HG03460 (cell line): Measurements from ENCODE around the gene ANO1.

Experiments used
- ATAC-seq: cut with Tn5 transposase; IDR thresholded peaks from one replicate; pipeline ENCODE4 v1.9.1; 2021; ENCODE audit not compliant: unreplicated experiment

ANO1 gene

DNA sequence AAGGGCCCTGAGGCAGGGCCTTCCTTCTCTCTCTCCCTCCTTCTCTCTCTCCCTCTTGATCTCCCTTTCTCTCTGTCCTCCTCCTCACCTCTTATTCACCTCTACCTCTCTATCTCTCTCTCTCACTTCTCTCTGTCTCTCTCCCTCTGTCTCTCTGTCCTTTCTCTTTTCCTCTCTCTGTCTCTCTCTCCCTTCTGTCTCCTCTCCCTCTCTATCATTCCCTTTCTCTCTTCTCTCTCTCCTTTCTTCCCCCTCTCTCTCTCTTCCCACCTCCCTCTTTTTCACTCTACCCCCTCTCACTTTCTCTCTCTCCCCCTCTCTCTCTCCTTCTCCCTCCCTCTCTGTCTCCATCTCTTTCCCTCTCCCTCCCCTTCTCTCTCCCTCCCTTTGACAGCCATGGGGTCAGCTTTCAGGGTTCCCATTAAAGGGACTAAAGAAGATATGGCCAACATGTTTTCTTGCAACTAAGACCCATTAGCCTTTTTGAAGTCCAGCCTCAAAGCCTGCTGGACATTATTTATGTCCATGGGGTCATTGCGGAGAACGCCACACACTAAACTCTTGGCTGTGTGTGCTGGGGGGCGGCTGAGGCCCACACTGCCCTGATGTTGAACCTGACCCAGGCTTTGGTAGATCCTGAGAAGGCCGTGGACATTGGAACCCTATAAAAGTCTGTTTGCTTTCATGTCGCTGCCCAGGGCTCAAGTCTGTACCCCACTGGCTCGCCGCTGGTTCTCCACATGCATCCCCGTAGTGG, 15.0 kb downstream of the ANO1 start:
- no peak for ATAC-seq

GRCh38 chr11:70095541-70096252, 17.6 kb downstream of the ANO1 start:
- no peak for ATAC-seq

- no peak for ATAC-seq
Measured at GRCh38 chr11:70097783-70098563, 19.9 kb downstream of the ANO1 start.

- no peak for ATAC-seq
Measured at GRCh38 chr11:70098936-70099335, 20.8 kb downstream of the ANO1 start.

DNA sequence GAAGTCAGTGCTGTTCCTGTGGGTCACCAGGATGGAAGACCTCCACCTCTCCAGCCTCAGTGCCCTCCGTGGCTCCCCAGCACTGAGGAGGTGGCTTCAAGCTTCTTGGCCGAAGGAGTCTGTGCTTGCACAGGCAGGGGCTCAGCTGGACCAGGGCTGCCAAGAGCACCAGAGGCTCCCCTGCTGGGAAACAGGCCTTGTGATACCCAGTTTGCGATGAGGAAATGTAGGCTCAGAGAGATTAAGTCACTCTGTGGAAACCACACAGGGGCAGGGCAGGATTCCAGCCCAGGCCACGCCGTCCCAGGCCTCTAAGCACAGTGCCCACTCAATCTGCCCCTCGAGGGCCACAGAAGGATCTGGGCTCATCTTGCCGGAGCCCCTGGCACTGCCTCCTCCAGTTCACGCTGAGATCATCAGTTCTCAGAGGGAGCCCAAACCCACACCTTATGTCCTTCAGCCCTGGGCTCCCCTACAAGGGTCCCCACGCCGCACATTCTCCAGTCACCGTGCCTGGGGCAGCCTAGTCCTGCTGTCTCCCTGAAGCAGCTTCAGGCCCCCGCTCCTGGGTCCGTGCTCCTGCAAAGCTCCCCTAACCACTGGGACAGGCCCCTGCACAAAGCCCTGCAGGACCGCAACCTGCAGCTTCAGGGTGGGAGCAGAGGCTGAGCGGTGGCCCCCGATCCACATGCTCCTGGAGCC, 21.6 kb downstream of the ANO1 start:
- no peak for ATAC-seq

GRCh38 chr11:70100280-70100603, 22.1 kb downstream of the ANO1 start:
- ATAC-seq, result no peak

DNA sequence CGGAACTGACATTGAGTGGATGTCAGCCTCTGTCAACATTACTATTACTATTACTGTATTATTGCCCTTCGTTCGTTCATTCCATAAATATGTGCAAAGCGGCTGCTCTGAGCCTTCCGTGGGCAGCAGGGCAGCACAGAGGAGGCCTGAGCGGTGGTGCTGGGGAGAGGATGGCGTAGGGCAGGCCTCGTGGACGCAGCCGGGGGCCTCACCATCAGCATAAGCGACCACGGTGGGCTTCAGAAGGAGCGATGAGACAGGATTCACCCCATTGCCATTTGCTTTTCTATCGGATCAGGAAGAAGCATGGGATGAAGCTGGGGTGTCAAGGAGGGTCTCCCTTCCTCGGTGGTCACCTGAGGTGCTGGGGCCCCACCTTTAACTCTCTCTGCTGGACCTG, 22.7 kb downstream of the ANO1 start:
- ATAC-seq, result no peak

GRCh38 chr11:70103256-70103975, 25.3 kb downstream of the ANO1 start:
- ATAC-seq, result no peak

- no peak for ATAC-seq
Measured at GRCh38 chr11:70104419-70104818, 26.3 kb downstream of the ANO1 start.

DNA sequence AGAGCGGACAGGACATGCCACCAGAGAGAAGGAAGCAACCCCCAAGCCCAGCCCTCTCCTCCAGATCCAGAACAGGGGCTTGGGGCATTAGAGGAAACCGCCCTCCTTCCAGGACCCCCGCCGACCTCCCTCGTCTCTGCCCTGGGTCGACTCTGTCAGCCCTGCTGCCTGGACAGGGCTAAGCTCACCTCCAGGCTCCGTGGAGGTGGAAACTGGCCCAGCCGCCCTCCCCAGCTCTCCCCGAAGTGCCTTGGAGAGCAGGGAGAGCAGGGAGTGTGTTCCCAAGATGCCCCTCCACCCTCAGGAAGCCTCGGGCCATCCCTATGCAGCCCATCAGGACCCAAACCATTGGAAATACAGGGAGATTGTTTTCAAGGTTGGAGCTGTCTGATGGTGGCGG, 26.8 kb downstream of the ANO1 start:
- ATAC-seq, result no peak

DNA sequence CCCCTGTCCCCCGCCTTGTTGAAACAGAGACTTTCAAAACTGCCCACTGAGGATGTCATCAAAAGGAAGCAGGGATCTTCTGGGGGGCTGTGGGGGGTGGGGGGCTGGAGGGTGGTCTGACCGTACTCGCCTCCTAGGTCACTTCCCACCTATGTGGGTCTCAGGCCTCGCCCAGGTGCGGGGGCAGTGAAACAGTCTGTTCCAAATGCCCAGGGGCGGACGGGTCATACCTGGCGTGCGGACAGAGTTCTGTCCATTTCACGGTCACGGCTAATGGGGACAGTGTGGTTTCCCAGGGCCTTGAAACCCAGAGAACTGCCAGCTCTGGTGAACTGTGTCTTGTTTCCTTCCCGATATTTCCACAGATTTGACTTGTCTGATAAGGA, 27.2 kb downstream of the ANO1 start:
- no peak for ATAC-seq

DNA sequence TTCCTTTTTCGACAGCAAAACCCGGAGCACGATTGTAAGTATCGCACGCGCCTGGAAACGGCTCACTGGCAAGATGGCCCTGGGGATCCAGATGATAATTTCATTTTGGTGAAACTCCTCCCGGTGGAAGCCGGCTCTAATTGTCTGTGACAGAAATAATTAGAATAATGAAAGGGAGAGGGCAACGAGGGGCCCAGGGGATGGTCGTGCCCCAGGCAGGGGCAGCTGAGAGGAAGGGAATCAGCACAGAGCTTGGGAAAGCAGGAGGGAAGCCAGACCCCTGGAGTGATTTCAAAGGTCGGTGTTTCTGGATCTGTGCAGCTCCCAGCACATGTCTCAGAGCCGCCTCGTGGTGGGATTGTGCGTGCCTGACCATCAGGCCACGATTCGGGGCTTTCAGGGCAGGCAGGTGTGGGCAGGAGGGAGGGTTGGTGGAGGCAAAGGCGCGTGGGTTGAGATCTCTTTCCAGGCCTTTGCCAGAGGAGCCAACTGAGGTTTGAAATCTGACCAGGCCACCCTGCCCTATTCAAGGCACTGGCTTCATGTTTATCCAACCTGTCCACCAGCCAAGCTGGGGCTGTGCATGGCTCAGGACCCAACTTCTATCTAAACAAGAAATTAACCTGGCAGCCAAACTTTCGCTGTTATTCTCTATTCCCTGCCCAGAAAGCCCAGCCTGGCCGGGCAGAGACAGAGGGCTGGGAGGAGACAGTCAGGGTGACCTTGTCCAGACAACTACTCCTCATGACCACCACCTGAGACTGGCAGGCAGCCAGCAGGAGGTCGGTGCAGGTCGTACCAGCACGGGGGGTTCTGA, 27.8 kb downstream of the ANO1 start:
- no peak for ATAC-seq

- ATAC-seq, result no peak
Measured at GRCh38 chr11:70106757-70107156, 28.6 kb downstream of the ANO1 start.

- ATAC-seq, result no peak
Measured at GRCh38 chr11:70107191-70107590, 29.1 kb downstream of the ANO1 start.

- ATAC-seq, result no peak
Measured at GRCh38 chr11:70107756-70108155, 29.6 kb downstream of the ANO1 start.

DNA sequence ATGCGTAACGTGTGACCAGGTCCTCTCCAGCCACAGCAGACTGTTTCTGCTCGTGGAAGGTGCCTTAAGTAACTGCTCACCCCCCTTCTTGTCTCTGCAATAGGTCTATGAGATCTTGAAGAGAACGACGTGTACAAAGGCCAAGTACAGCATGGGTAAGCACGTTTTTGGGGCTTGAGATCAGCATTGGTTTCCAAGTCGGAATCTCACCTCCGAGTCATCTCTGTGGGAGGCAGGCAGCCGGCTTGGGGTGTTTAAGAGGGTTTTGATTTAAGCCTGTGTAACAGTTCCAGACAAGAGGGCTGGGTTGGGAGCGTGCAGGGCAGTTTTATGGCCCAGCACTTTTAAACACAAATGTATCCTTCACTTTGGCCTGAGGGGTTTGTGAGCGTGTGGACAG, 30.1 kb downstream of the ANO1 start:
- ATAC-seq, result no peak

- ATAC-seq, result no peak
Measured at GRCh38 chr11:70109006-70109405, 30.9 kb downstream of the ANO1 start.

GRCh38 chr11:70109903-70110302, 31.8 kb downstream of the ANO1 start:
- ATAC-seq, result no peak

DNA sequence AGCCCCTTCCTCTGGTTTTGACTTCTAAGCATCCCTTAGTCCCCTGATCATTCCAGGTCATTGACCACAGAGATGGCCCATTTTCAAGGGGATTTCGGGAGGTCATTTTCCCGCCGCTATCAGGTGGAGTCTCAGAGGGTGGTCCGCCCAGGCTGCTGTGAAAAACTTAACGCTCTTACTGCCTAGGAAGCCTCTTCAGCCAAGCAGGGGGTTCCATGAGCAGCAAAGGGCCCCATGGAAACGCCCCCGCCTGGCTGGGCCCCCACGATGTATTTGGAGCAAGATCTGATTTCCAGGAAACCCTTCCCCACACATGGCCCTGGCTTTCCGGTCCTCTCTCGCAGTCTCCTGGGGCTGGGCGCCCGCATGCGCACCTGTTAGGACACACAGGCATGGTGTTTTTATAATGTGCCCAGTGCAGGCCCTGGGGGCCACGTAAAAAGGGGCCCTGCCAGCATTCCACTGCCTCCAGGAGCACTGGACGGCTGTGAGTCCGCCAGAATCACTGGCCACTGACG, 32.5 kb downstream of the ANO1 start:
- ATAC-seq, result no peak
